Measurements from ENCODE around the gene FXYD5.
"Not testable (repeated sequence)": the region's sequence is repeated elsewhere in the genome, so short reads cannot be mapped to it uniquely, and the experiment has no call there.

Gene FXYD5

DNA sequence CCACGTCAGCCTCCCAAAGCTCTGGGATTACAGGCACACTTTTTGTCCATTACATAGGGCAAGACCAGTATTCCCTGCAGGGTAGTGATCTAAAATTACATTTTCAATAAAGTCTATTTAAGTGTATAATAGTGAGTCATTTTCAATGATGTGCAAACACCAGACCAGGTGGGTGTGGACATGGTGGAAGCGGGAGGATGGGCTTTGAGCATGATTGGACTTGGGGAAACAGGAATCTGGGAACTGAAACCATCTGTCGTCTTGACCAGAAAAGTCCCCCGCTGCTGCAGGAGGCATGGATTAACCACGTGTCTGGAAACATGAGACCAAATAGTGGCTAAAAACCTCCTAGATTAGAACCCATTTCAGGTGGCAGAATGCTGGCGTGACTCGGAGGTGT lies 34.0 kb upstream of the FXYD5 start:
- no peak for DNase-seq

DNA sequence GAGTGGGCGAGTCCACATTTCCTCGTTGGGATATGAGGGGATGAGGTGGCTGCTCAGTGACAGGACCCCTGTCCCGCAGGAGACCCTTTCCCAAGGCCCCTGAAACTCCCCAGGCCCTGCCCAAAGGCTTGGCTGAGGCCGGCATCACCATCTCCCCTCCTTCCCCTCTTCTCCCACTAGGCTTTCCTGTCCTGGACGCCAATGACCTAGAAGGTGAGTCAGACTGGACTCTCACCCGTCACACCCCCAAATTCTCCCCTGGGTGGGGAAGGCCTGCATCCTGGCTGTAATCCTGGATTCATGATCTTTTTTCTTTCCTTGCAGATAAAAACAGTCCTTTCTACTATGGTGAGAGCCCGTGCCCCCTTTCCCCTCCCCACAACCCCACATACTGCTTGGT lies 33.6 kb upstream of the FXYD5 start:
- no peak for DNase-seq

DNA sequence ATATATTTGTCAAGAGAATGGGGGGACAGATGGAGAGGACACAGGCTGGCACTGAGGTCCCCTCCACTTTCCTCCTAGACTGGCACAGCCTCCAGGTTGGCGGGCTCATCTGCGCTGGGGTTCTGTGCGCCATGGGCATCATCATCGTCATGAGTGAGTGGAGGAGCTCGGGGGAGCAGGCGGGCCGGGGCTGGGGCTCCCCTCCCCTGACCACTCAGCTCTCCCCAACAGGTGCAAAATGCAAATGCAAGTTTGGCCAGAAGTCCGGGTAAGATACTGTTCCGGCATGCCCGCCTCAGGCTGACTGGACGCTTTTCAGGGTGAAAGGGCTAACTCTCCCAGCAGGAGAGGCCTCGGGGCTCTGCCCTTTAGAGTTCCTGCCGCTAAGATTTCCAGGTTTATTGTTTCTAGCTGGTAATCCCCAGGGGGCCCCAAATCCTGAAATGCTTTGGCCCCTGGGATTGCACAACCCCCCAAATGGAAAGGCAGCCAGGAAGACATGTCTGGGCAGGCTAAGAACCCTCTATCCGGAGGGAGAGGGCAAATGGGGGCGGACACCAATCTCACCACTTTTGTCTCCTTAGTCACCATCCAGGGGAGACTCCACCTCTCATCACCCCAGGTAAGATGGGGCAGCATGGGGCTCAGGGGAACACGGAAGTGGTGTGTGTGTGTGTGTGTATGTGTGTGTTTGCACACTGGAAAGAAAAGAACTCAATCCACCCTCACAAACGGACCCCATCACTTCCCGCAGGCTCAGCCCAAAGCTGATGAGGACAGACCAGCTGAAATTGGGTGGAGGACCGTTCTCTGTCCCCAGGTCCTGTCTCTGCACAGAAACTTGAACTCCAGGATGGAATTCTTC lies 31.6 kb upstream of the FXYD5 start:
- no peak for DNase-seq

DNA sequence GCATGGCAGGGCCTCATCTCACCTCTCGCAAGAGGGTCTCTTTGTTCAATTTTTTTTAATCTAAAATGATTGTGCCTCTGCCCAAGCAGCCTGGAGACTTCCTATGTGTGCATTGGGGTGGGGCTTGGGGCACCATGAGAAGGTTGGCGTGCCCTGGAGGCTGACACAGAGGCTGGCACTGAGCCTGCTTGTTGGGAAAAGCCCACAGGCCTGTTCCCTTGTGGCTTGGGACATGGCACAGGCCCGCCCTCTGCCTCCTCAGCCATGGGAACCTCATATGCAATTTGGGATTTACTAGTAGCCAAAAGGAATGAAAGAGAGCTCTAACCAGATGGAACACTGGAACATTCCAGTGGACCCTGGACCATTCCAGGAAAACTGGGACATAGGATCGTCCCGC lies 31.0 kb upstream of the FXYD5 start:
- no peak for DNase-seq

DNA sequence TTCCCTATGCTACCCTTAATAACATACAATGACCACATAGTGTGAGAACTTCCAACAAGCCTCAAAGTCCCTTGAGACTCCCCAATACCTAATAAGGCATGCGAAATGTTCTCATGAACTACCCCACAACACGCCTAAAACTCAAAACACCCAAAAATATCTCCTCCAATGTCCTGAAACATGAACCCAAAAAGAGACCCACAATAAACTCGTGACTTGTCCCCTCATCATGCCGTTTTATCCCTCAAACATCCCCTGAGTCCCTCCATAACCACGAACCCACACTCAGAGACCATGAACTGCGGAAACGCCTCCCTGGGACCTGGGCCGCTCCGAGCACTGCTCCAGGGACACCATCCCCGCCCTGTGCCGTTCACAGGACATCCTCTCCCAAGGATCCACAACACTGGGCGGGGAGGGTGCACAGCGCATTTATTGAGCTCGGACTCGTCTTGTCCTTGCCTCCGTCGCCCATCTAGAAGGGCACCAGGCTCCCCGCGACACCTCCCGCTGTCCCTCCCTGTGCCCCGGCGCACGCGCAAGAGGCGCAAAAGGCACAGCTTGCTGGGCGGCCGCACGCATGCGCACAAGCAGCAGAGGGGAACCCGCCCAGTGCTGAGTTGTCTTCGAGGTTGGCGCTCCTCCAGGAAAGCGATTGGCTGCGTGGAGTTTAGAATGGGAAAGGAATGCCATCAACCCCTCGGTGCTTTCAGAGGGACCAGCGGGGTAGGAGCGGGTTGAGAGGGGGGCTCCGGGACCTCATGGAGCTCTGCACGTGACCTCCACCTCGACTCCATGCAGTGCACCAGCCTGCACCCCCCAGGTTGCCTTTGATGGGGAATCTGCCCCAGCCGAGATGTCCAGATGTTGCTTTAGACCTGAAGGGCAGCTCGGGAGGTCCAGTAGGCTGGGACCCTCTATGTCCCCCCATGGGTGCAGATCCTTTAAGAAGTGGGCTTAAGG lies 30.2 kb upstream of the FXYD5 start:
- no peak for DNase-seq

DNA sequence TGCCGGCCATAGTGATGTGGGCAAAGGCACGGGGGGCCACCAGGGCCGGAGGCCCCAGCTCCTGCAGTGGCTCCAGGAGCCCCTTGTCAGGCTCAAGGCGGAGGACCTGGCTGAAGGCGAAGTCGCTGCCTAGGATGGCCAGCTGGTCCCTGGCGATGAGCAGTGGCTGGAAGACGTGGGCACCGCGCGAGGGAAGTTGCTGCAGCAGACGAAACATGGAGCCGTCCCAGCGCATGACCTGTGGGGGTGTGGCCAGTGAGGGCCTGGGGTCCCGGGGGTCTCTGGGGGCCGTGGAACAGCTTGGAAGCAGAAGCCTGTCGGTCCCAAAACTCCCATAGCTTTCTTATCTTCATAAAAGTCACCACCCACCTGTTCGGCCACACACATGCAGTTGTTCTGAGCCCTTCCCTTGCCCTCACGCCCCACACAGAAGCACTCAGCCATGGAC lies 29.2 kb upstream of the FXYD5 start:
- DNase-seq: no peak

DNA sequence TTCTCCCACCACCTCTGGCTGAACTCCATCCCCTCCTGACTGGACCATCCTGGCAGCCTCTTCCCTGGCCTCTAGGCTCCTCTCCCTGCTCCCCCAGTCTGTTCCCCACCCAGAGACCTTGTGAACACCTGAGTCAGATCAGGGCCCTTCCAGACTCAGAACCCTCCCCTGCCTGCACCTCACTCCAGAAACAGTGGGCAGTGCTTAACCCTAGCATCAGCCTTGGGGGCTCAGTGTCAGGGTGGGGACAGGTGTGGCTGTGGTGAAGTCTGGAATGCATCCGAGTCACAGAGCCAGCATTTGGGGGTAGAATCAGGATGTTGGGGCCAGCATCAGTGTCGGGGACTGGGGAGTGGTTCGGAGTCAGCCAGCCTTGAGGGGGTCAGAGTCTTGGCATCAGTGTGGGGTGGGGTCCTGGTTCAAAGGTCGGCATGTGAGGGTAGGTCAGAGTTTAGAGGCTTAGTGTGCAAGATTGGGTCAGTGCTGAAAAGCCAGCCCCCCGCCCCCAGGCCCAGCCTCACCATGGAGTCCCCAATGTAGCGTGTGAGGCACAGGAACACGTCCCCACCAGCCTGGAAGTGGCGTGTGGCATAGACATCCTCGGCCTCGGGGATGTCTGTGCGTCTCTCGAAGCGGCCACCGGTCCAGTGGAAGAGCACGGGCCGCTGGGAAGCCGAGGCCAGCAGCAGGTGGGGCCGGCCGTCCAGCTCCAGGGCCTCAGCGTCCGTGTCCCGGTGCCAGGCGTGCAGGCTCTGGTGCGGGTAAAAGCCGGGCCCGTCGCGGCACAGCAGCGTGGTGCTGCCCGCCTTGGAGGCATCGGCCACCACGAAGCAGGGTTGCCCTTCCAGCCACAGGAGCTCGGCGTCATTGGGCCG lies 28.5 kb upstream of the FXYD5 start:
- no peak for DNase-seq

DNA sequence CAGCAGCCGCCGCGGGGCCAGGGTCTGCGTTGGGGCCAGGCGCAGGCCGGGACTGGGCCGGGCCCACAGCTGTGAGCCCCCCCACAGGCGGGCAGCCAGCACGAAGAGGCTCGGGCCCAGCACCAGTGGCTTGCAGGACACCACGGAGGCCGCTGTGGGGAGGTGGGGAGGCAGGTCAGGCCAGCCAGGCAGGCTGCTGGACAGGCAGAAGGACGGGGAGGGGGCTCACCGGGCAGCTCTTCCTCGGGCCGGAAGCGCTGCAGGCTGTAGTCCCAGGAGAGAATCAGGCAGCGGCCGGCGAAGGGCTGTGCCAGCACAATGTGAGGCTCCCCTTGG lies 27.9 kb upstream of the FXYD5 start:
- DNase-seq: no peak

DNA sequence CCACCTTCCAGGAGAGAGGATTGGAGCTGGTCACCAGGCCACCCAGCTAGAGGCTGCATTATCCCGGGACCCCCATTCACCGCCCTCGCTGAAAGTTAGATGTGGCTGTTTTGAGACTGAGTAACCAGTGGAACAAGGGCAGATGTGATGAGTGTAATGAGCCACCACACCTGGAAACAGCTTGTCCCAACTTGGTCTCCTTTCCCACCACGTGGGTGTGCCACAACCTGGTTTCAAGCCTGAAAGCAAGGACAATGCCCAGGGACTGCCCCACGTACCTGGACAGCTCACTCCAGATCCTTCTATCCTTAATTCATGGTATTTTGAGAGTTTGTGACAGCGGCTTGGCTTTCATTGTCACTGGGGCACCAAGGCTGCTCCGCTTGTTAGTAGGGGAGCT lies 26.7 kb upstream of the FXYD5 start:
- DNase-seq: no peak

DNA sequence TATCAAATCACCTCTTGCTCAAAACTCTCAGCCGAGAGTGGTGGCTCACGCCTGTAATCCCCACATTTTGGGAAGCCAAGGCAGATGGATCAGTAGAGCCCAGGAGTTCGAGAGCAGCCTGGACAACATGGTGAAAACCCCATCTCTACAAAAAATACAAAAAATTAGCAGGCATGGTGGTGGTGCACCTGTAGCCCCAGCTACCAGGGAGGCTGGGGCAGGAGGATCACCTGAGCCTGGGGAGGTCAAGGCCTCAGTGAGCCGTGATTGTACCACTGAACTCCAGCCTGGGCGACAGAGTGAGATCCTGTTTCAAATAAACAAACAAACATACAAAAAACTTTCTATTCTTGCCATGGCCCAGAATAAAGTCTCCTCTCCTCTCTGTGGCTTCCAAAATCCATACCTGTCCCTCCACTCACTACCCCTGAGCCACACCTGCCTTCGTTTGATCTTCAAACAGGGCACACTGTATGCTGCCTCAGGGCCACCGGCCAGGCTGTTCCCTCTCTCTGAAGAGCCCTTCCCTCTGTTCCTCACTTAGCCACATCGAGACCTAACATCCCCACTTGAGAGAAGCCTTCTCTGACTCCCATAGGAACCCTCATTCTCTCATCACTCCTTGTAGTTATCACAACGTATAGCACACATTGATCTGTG lies 26.0 kb upstream of the FXYD5 start:
- DNase-seq: no peak

DNA sequence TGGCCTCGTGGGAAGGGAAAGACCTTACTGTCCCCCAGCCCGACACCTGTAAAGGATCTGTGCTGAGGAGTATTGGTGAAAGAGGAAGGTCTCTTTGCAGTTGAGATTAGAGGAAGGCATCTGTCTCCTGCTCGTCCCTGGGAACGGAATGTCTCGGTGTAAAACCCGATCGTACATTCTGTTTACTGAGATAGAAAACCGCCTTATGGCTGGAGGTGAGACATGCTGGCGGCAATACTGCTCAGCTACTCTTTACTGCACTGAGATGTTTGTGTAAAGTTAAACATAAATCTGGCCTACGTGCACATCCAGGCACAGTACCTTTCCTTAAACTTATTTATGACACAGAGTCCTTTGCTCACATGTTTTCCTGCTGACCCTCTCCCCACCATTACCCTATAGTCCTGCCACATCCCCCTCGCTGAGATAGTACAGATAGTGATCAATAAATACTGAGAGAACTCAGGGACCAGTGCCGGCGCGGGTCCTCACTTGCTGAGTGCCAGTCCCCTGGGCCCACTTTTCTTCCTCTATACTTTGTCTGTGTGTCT lies 24.7 kb upstream of the FXYD5 start:
- not testable (repeated sequence) for DNase-seq

DNA sequence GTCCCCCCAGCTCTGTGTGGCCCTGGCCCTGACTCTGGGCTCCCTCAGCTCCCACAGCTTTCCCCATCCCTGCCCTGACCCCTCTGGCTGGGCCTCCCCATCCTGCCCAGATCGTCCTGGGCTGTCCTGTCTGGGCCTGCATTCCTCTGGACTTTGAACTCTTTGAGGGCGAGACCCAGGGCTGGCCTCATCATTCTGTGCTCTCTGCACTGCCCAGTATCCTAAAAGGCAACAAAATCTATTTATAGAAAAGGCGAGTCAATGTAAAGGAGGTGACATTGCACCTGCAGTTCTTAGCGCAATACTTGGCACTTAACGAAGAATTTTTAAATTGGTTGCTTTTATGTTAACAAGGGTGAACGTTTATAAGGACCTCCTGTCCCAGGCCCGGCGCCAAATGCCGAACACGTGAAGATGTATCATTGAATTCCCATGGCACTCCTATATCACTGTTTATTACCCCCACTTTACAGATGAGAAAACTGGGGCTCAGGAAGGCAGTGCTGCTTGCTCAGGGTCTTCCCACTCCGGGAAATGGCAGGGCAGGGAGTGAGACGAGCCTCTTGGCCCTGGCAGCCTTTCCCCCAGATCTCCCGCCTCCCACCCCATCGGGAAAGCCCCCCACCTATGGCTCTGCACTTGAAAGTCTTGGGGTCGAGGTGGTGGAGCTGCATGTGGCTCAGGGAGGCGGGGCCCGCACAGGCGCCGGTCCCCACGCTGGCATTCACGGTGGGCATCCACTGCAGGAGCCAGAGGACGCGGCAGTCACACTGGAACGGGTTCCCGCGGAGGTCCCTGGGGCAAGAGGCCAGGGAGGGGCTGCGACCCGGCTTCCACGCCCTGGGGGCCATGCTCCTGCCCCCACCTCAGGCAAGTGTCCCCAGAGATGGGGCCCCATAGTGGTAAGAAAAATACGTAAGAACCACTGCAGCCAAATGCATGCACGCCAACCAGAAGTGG lies 23.5 kb upstream of the FXYD5 start:
- no peak for DNase-seq

DNA sequence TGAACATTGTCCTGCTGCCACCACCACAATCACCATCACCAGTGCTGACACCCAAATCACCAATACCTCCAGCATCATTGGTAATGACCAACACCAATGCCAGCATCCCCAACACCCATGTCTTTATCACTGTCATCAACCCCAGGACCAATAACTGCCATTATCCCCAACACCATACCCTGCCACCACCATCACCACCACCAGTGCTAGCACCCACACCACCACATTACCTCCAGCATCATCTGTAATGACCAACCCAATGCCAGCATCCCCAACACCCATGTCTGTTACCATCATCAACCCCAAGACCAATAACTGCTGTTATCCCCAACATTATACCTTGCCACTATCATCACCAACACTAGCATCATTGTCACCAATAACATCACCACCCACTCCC lies 22.3 kb upstream of the FXYD5 start:
- DNase-seq: no peak

DNA sequence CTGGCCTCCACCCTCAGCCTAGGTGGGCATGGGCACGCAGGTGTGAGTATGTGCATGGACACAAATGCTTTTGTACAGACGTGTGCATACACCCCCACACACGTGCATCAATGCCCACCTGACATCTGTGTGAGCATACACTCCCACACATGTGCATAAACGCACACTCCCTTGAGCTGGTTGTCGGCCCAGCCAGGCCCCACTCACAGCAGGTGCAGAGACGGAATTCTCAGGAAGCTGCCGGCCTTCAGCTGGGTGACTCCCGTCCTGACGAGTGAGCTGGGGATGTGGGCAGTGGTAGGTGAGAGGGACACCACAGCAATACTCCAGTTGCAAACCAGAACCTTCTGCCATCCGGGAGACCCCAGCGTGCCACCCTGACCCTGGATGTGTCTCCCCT lies 20.7 kb upstream of the FXYD5 start:
- DNase-seq: no peak

DNA sequence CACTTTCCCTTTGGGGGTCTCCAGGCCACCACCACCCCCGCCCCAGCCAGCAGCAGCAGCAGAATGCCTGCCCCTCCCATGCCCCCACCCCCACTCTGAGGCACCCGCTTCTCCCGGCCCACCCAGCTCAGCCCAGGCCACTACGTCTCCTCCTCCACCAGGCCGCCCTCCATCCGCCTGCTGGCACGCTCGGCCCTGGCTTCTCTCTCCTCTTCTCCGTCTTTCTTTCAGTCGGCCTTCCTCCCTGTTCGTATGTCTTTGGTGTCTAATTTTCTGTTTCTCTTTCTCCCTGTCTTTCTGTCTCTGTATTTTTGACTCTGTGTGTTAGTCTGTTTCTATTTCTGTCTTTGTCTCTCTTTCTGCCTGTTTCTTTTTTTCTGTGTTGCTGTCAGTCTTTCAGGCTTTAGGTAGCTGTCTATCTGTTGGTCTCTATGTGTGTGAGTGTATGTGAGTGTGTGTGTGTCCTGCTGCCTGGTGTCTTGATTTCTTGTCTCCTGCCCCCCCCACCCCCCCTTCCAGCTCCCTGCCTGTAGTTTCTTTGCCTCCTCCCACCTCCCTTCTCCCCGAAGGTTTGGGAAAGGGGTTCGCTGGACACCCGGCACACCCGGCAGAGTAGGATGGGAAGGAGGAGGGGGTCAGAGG lies 19.8 kb upstream of the FXYD5 start, which contains the start of gene LGI4:
Gene LGI4, minus strand, starts transcription at position 459 of the 642 bp plus-strand sequence. Its CDS starts 379 bp downstream, at position 80.
- no peak for DNase-seq

DNA sequence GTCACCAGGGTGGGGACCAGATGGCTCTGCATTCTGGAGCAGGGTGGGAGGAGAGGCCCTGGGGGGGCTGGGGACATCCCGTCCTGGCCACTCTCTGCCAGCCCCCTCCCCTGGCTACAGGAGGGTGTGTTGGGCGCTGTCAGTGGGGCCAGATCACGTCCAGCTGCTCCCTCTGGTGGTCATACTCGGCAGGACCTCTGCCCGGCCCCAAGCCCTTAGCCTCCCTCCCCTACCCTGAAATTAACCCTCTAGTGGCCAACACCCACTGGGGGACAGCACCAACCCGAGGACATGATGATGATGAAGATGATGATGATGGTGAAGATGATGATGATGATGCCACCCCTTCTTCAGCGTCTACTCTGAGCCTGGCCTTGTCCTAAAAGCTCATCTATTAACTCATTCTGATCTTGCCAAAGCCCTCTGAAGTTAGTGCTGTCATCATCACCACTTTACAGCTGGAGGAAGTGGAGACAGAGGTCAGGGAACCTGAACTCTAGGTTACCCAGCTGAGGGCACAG lies 19.1 kb upstream of the FXYD5 start:
- peak; percentile 40 for DNase-seq

DNA sequence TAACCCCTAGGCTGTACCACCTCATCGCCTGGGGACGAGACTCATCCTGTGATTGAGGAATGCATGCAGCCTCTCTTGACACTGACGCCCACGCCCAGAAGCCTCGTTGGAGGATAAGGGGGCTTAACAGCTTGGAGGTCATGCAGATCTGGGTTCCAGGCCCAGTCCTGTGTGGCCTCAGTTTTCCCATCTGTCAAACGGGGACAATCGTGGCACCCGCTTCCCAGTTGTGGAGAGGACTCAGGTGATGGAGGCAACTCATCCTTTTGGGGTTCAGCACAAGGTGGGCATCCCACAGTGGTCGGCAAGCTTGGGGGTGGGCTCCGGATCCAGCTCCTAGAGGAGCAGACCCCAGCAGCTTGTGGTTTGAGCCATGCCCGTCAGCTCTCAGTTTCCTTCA lies 18.3 kb upstream of the FXYD5 start:
- DNase-seq: no peak

DNA sequence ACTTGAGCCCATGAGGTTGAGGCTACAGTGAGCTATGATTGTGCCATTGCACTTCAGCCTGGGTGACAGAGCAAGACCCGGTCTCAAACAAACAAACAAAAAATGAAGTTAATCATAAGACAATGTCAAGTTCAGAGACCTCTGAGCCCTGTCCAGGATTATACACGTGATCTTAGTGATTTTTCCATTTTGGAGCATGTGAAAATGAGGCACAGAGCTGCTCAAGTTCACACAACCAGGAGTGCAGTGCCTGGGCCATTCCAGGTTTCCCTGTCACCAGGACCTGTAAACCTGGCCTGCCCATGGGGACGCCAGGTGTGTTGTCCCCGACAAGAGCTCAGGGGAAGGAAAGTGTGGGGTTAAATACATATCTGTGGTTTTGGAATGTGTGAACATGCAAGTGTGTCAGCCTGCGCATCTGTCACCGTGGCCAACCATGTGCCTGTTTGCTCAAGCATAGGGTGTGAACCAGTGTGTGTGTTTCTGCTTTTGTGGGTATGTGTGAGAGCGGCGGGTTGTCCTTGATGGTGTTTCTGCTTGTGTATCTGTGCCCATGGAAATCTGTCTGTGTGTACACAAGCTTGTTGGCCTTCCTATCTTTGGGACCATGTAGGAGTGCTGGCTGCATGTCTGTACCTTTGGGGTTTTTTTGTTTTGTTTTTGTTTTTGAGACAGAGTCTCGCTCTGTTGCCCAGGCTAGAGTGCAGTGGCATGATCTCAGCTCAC lies 17.4 kb upstream of the FXYD5 start:
- DNase-seq: no peak

DNA sequence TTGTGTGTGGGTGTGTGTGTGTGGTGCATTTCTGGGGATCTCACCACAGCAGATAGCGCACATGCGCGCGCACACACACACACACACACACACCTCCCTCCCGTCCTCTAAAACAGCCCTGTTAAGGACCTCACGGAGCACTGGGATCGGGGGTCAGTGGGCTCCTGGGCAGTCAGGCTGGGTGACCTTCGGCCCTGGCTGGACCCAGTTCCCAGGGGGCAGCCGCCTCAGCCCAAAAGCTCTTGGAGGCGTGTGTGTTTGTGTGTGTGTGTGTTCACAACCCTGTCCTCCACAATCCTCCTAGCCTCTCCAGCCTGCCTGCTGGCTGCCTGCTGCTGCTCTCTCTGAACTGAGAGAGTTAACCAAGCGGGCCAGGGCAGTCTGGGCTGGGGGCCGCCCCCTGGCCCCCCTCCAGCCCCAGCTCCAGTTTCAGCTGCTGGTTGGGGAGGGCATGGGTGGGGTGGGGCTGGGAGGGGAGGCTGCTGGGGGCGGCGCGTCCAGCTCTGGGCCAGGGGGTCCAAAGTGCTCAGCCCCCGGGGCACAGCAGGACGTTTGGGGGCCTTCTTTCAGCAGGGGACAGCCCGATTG lies 16.1 kb upstream of the FXYD5 start, which contains the start of gene FXYD1:
Gene FXYD1, plus strand, starts transcription at position 520 of the 588 bp plus-strand sequence. CDS start 1,256 bp downstream, outside the sequence.
- no peak for DNase-seq

Data from NK-92 treated with Interleukin-12 subunit alpha and Interleukin-12 subunit beta, amount 100 ng/mL, for 24 hours (cell line).